GM12878 (cell line): Measurements from ENCODE around the gene RAB28. TPM values are rescaled to one million over a fixed set of nuclear protein-coding genes. Genes with fewer than 3 reads are reported as not detected.

Experiments used
- ATAC-seq: fragments of 200-7000 bp; cut with Tn5 transposase; 3 replicates; pipeline ENCODE4 v1.9.1; 2020; ENCODE audit warnings: mild to moderate bottlenecking, moderate library complexity
- BruUV-seq: library from RNA; stranded (reverse); fragments of 400-500 nt; replicated peaks from 2 replicates; lab custom pipeline; 2021; lab: Mats Ljungman, UMichigan
- CTCF ChIA-PET: fragments of 300-600 bp; sonication (Branson Sonifier 250); formaldehyde crosslinking; extraction: SDS; loops from one replicate; lab custom pipeline; 2021; ENCODE audit warnings: inconsistent platforms; lab: Yijun Ruan, JAX
- POLR2A ChIA-PET: fragments of 350-600 bp; formaldehyde crosslinking; extraction: SDS; loops from one replicate; lab custom pipeline; 2021; ENCODE audit warnings: inconsistent platforms; lab: Charles Lee
- RAD21 ChIA-PET: fragments of 300-600 bp; sonication (Branson Sonifier 250); formaldehyde crosslinking; loops from one replicate; lab custom pipeline; 2023; ENCODE audit warnings: antibody characterized with exemption; ENCODE audit not compliant: unreplicated experiment; lab: Charles Lee
- SMC1A ChIA-PET: fragments of 300-600 bp; sonication (Branson Sonifier 250); formaldehyde crosslinking; loops from one replicate; lab custom pipeline; 2023; ENCODE audit not compliant: unreplicated experiment, uncharacterized antibody; lab: Charles Lee
- DNase-seq: peaks from one replicate; pipeline ENCODE4 v3.0.0-alpha.2; 2011; ENCODE audit warnings: low read depth, low spot score
- FAIRE-seq: peaks from 3 replicates; lab custom pipeline; 2011; peaks lifted over from hg19 to GRCh38; lab: Jason Lieb, UNC
- H2AFZ ChIP-seq: 2 replicates; pipeline ENCODE4 v1.6.0; 2011; ENCODE audit warnings: low read depth, low read length, control low read depth; ENCODE audit not compliant: control insufficient read depth
- H3K27ac ChIP-seq: 2 replicates; pipeline ENCODE4 v1.5.1; 2011; ENCODE audit warnings: control low read depth; ENCODE audit not compliant: control insufficient read depth, insufficient read depth
- H3K27me3 ChIP-seq, 2 experiments: replicated peaks in 1 of 2; 2 replicates each; pipeline versions ENCODE4 v1.6.0 to v1.6.1; 2011; ENCODE audit warnings: low read length in 1 of 2; ENCODE audit not compliant: control insufficient read depth in 2 of 2, insufficient read depth in 2 of 2
- H3K36me3 ChIP-seq, 2 experiments: 2 replicates each; pipeline ENCODE4 v1.5.1; 2011; ENCODE audit warnings: low read length in 1 of 2; ENCODE audit not compliant: control insufficient read depth in 2 of 2, insufficient read depth in 2 of 2
- H3K4me1 ChIP-seq: 2 replicates; pipeline ENCODE4 v1.6.1; 2011; ENCODE audit warnings: mild to moderate bottlenecking, low read length, moderate library complexity, mixed read lengths; ENCODE audit not compliant: control insufficient read depth, insufficient read depth
- H3K4me2 ChIP-seq: 2 replicates; pipeline ENCODE4 v1.6.0; 2011; ENCODE audit warnings: control low read depth; ENCODE audit not compliant: control insufficient read depth, insufficient read depth
- H3K4me3 ChIP-seq: fragments of 200-600 bp; sonication (generic); 2 replicates; pipeline ENCODE4 v1.5.1; 2016
- H3K79me2 ChIP-seq: 2 replicates; pipeline ENCODE4 v1.6.0; 2011; ENCODE audit warnings: low read length; ENCODE audit not compliant: control insufficient read depth, insufficient read depth
- H3K9ac ChIP-seq: 2 replicates; pipeline ENCODE4 v1.8.0; 2011; ENCODE audit warnings: low read length, control low read depth, mixed read lengths; ENCODE audit not compliant: control insufficient read depth, insufficient read depth
- H3K9me3 ChIP-seq: replicated peaks from 3 replicates; pipeline ENCODE4 v1.5.1; 2011; ENCODE audit warnings: mild to moderate bottlenecking, low read length; ENCODE audit not compliant: control insufficient read depth, insufficient read depth
- H4K20me1 ChIP-seq: 2 replicates; pipeline ENCODE4 v1.6.0; 2011; ENCODE audit not compliant: control insufficient read depth, insufficient read depth
- FOXM1 ChIP-seq: IDR thresholded peaks from 2 replicates; pipeline ENCODE4 v1.6.1; 2012; ENCODE audit warnings: low read depth, mild to moderate bottlenecking, inconsistent platforms, low read length, moderate library complexity
- GATAD2B ChIP-seq: fragments of 450-650 bp; conservative IDR thresholded peaks from 2 replicates; pipeline ENCODE4 v1.6.1; 2017; ENCODE audit warnings: low read depth, mild to moderate bottlenecking, moderate library complexity
- HCFC1 ChIP-seq: fragments of 150-350 bp; IDR thresholded peaks from 2 replicates; pipeline ENCODE4 v1.6.1; 2014; ENCODE audit warnings: low read length
- LARP7 ChIP-seq: fragments of 450-650 bp; IDR thresholded peaks from 2 replicates; pipeline ENCODE4 v1.6.1; 2017; ENCODE audit warnings: mild to moderate bottlenecking
- MTA3 ChIP-seq: IDR thresholded peaks from 2 replicates; pipeline ENCODE4 v1.6.1; 2012; ENCODE audit warnings: low read length, inconsistent platforms, borderline replicate concordance
- PAX8 ChIP-seq: fragments of 450-650 bp; IDR thresholded peaks from 2 replicates; pipeline ENCODE4 v1.6.1; 2017; ENCODE audit warnings: mild to moderate bottlenecking, moderate library complexity
- RCOR1 ChIP-seq: conservative IDR thresholded peaks from 2 replicates; pipeline ENCODE4 v1.6.1; 2012; ENCODE audit warnings: low read depth, low read length, improper control_type of control experiment
- TBL1XR1 ChIP-seq: IDR thresholded peaks from 2 replicates; pipeline ENCODE4 v1.6.1; 2012; ENCODE audit warnings: low read depth, low read length, improper control_type of control experiment
- WGBS: methylation state at CpG from one replicate; pipeline ENCODE4 v1.1.6; 2016; ENCODE audit warnings: low lambda C conversion rate; ENCODE audit not compliant: insufficient replicate concordance, insufficient coverage; ENCODE audit errors: missing lambda C conversion rate; 5-methylcytosine and 5-hydroxymethylcytosine counted together
- in situ Hi-C: fragments of 300-500 bp; cut with MboI; formaldehyde crosslinking; loops from 9 replicates; pipeline ENCODE4 v1.14.3; 2018; ENCODE audit warnings: mixed read lengths
- intact Hi-C: fragments of 100-400 bp; cut with micrococcal nuclease; formaldehyde crosslinking; loops from one replicate; pipeline ENCODE4 v1.14.2; 2022; ENCODE audit not compliant: unreplicated experiment
- polyA plus RNA-seq, 11 experiments: library from polyadenylated mRNA; depleted of rRNA in 4 of 11; unstranded in 6 of 11; stranded (reverse) in 5 of 11; fragments of >200 nt; fragmentation: Nextera tagmentation in 4 of 11; fragmentation: Illumina TruSeq in 1 of 11; extraction: Ambion mirVana in 4 of 11; extraction: Trizol in 1 of 11; gene quantifications; 1 replicate in 1 of 11; 2 replicates in 10 of 11; pipeline versions ENCODE4 v1.2.1 to v1.2.3, GENCODE V29; 2011 to 2016; ENCODE audit warnings: inconsistent platforms in 2 of 11, missing spikeins in 2 of 11, low read depth in 1 of 11
- total RNA-seq, 4 experiments: library from RNA; depleted of rRNA in 3 of 4; stranded (reverse); fragments of >200 nt in 3 of 4; fragmentation: Illumina TruSeq in 1 of 4; extraction: Trizol in 1 of 4; gene quantifications; 2 replicates each; pipeline versions ENCODE4 v1.2.1 to v1.2.3, GENCODE V29; 2013 to 2021
- TF ChIP-seq, protein P1 (sequence below): fragments of 450-650 bp; IDR thresholded peaks from 2 replicates; pipeline ENCODE4 v1.6.1; 2014; ENCODE audit warnings: mild to moderate bottlenecking
- TF ChIP-seq, protein P2 (sequence below): IDR thresholded peaks from 2 replicates; pipeline ENCODE4 v1.6.1; 2012; ENCODE audit warnings: mild to moderate bottlenecking, low read depth, low read length
- TF ChIP-seq, protein P3 (sequence below): IDR thresholded peaks from 2 replicates; pipeline ENCODE4 v1.6.1; 2012; ENCODE audit warnings: low read length, inconsistent platforms
- TF ChIP-seq, protein P4 (sequence below): fragments of 150-350 bp; IDR thresholded peaks from 2 replicates; pipeline ENCODE4 v1.6.1; 2014; ENCODE audit warnings: mild to moderate bottlenecking, low read depth, low read length

The RAB28 gene
- total and polyA plus RNA-seq, 10 of the 15 experiments (the other 5 are each of a cell fraction or from before 2014, with no cell fraction given), result 5.8 to 29.3 (median 16.9) TPM

DNA sequence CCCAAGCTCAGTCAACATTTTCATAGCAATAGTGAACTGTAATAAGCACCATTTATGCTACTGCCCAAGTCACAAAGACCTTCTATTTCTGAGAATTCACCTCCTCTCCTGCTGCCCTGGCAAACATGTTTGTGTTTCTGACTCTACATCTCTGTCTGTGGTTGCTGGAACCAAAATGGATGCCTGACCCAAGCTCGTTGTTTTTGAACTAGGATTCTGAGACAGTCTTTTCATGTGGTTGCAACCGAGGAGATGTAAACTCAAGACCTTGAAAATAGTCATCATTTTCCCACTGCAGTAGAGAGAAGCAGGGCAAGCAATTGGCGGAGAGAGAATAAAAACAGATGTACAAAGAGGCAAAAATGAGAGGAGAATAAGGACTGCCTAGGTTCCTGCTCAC lies 160.2 kb downstream of the RAB28 start:
- no peak overlapping the region for H3K4me2 ChIP-seq
- POLR2A ChIA-PET, result no interaction called here
- no TSS peak for BruUV-seq
- WGBS, result 62% methylated on average over 3 of the region's 3 CpGs
- H3K9ac ChIP-seq, result no peak overlapping the region
- H2AFZ ChIP-seq, result no peak overlapping the region
- no peak overlapping the region for H3K27ac ChIP-seq
- RAD21 ChIA-PET, result no interaction called here
- no peak for TF ChIP-seq TBL1XR1
- TF ChIP-seq GATAD2B, result no peak
- TF ChIP-seq, protein P1, sequence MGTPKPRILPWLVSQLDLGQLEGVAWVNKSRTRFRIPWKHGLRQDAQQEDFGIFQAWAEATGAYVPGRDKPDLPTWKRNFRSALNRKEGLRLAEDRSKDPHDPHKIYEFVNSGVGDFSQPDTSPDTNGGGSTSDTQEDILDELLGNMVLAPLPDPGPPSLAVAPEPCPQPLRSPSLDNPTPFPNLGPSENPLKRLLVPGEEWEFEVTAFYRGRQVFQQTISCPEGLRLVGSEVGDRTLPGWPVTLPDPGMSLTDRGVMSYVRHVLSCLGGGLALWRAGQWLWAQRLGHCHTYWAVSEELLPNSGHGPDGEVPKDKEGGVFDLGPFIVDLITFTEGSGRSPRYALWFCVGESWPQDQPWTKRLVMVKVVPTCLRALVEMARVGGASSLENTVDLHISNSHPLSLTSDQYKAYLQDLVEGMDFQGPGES, result no peak
- no peak for TF ChIP-seq PAX8
- TF ChIP-seq, protein P2, sequence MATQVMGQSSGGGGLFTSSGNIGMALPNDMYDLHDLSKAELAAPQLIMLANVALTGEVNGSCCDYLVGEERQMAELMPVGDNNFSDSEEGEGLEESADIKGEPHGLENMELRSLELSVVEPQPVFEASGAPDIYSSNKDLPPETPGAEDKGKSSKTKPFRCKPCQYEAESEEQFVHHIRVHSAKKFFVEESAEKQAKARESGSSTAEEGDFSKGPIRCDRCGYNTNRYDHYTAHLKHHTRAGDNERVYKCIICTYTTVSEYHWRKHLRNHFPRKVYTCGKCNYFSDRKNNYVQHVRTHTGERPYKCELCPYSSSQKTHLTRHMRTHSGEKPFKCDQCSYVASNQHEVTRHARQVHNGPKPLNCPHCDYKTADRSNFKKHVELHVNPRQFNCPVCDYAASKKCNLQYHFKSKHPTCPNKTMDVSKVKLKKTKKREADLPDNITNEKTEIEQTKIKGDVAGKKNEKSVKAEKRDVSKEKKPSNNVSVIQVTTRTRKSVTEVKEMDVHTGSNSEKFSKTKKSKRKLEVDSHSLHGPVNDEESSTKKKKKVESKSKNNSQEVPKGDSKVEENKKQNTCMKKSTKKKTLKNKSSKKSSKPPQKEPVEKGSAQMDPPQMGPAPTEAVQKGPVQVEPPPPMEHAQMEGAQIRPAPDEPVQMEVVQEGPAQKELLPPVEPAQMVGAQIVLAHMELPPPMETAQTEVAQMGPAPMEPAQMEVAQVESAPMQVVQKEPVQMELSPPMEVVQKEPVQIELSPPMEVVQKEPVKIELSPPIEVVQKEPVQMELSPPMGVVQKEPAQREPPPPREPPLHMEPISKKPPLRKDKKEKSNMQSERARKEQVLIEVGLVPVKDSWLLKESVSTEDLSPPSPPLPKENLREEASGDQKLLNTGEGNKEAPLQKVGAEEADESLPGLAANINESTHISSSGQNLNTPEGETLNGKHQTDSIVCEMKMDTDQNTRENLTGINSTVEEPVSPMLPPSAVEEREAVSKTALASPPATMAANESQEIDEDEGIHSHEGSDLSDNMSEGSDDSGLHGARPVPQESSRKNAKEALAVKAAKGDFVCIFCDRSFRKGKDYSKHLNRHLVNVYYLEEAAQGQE, result no peak
- TF ChIP-seq HCFC1, result no peak
- TF ChIP-seq FOXM1, result no peak
- TF ChIP-seq, protein P3, sequence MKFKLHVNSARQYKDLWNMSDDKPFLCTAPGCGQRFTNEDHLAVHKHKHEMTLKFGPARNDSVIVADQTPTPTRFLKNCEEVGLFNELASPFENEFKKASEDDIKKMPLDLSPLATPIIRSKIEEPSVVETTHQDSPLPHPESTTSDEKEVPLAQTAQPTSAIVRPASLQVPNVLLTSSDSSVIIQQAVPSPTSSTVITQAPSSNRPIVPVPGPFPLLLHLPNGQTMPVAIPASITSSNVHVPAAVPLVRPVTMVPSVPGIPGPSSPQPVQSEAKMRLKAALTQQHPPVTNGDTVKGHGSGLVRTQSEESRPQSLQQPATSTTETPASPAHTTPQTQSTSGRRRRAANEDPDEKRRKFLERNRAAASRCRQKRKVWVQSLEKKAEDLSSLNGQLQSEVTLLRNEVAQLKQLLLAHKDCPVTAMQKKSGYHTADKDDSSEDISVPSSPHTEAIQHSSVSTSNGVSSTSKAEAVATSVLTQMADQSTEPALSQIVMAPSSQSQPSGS, result no peak
- TF ChIP-seq, protein P4, sequence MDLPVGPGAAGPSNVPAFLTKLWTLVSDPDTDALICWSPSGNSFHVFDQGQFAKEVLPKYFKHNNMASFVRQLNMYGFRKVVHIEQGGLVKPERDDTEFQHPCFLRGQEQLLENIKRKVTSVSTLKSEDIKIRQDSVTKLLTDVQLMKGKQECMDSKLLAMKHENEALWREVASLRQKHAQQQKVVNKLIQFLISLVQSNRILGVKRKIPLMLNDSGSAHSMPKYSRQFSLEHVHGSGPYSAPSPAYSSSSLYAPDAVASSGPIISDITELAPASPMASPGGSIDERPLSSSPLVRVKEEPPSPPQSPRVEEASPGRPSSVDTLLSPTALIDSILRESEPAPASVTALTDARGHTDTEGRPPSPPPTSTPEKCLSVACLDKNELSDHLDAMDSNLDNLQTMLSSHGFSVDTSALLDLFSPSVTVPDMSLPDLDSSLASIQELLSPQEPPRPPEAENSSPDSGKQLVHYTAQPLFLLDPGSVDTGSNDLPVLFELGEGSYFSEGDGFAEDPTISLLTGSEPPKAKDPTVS, result no peak
- no peak for TF ChIP-seq RCOR1
- TF ChIP-seq MTA3, result no peak
- no peak for TF ChIP-seq LARP7
- ATAC-seq (no peak), FAIRE-seq (no peak), DNase-seq (no peak)
- H3K4me3 ChIP-seq, result no peak overlapping the region
- H3K9me3 ChIP-seq, result no peaks in the 10 kb centered on the region
- in situ Hi-C loops (no loop called here), intact Hi-C loops (no loop called here)
- H3K36me3 ChIP-seq, result 0 out of 4 replicates have a peak, but pooled peaks cover 0 to 2% of the 10 kb centered on the region in 2 experiments
- no peaks in the 10 kb centered on the region for H3K27me3 ChIP-seq
- H4K20me1 ChIP-seq, result no peaks in the 10 kb centered on the region
- H3K79me2 ChIP-seq, result no peaks in the 10 kb centered on the region
- H3K4me1 ChIP-seq, result no peaks in the 10 kb centered on the region
- CTCF ChIA-PET, result no interaction called here
- SMC1A ChIA-PET, result no interaction called here
